ENCODE measurements around the gene WDR18.
A peak's percentile ranks its signal among the peaks of the same experiment; 100 is the strongest.
"Not testable (repeated sequence)": the region's sequence is repeated elsewhere in the genome, so short reads cannot be mapped to it uniquely, and the experiment has no call there.

Gene WDR18

GRCh38 chr19:1025080-1025479 is 40.9 kb downstream of the WDR18 start:
- not testable (repeated sequence) for H3K36me3 ChIP-seq (ENCODE audit: insufficient read depth, low read length); H3K27ac ChIP-seq (ENCODE audit: low read depth, low read length); H3K27me3 ChIP-seq (ENCODE audit: control insufficient read depth in 1 of 2, insufficient read depth in 2 of 2, low read length in 2 of 2); H3K9me3 ChIP-seq (ENCODE audit: low read length); H3K9ac ChIP-seq (ENCODE audit: low read length); H3K4me3 ChIP-seq (ENCODE audit: low read depth in 1 of 2, low read length in 2 of 2)
- peaks cover 15% of the 10 kb centered on the region for H3K4me1 ChIP-seq (ENCODE audit: insufficient read depth, low read length)

- Histone ChIP-seq H3K27me3 (ENCODE audit: control insufficient read depth in 1 of 2, insufficient read depth in 2 of 2, low read length in 2 of 2) (no peaks in the 10 kb centered on the region), H3K27ac (ENCODE audit: low read depth, low read length) (peak within 1 kb of the TSS; percentile 99), H3K9ac (ENCODE audit: low read length) (peak within 1 kb of the TSS; percentile 59), H3K4me1 (ENCODE audit: insufficient read depth, low read length) (peaks cover 14% of the 10 kb centered on the region), H3K9me3 (ENCODE audit: low read length) (no peaks in the 10 kb centered on the region), H3K4me3 (ENCODE audit: low read depth in 1 of 2, low read length in 2 of 2) (peak within 1 kb of the TSS; percentile 85 to 95), H3K36me3 (ENCODE audit: insufficient read depth, low read length) (no peaks in the 10 kb centered on the region)
Observed at GRCh38 chr19:1025960-1026782, 42.0 kb downstream of the WDR18 start, which contains the start of gene CNN2. TSS of gene CNN2 (plus strand) at chr19:1026608. CDS start at chr19:1026662, 54 bp downstream.

- Histone ChIP-seq H3K36me3 (ENCODE audit: insufficient read depth, low read length) (peaks cover 4% of the 10 kb centered on the region), H3K9me3 (ENCODE audit: low read length) (no peaks in the 10 kb centered on the region), H3K27me3 (ENCODE audit: control insufficient read depth in 1 of 2, insufficient read depth in 2 of 2, low read length in 2 of 2) (no peaks in the 10 kb centered on the region), H3K4me1 (ENCODE audit: insufficient read depth, low read length) (peaks cover 14% of the 10 kb centered on the region), H3K27ac (ENCODE audit: low read depth, low read length) (peak overlapping the region; percentile 99), H3K9ac (ENCODE audit: low read length) (peak overlapping the region; percentile 59), H3K4me3 (ENCODE audit: low read depth in 1 of 2, low read length in 2 of 2) (peak overlapping the region; percentile 85 to 95)
Observed at GRCh38 chr19:1026783-1027649, 42.9 kb downstream of the WDR18 start.

- no peaks in the 10 kb centered on the region for H3K27me3 ChIP-seq (ENCODE audit: control insufficient read depth in 1 of 2, insufficient read depth in 2 of 2, low read length in 2 of 2)
- peak overlapping the region; percentile 85 to 95 for H3K4me3 ChIP-seq (ENCODE audit: low read depth in 1 of 2, low read length in 2 of 2)
- H3K9me3 ChIP-seq (ENCODE audit: low read length) = no peaks in the 10 kb centered on the region
- H3K4me1 ChIP-seq (ENCODE audit: insufficient read depth, low read length) = peaks cover 14% of the 10 kb centered on the region
- H3K27ac ChIP-seq (ENCODE audit: low read depth, low read length) = peak overlapping the region; percentile 99
- peaks cover 11% of the 10 kb centered on the region for H3K36me3 ChIP-seq (ENCODE audit: insufficient read depth, low read length)
- H3K9ac ChIP-seq (ENCODE audit: low read length) = peak overlapping the region; percentile 59
Observed at GRCh38 chr19:1027650-1028061, 43.5 kb downstream of the WDR18 start.

GRCh38 chr19:1028062-1028926 is 44.1 kb downstream of the WDR18 start:
- H3K9ac ChIP-seq (ENCODE audit: low read length) = no peak overlapping the region
- H3K4me3 ChIP-seq (ENCODE audit: low read depth in 1 of 2, low read length in 2 of 2) = peak overlapping the region; percentile 85 to 95
- H3K27me3 ChIP-seq (ENCODE audit: control insufficient read depth in 1 of 2, insufficient read depth in 2 of 2, low read length in 2 of 2) = no peaks in the 10 kb centered on the region
- peak overlapping the region; percentile 99 for H3K27ac ChIP-seq (ENCODE audit: low read depth, low read length)
- peaks cover 17% of the 10 kb centered on the region for H3K36me3 ChIP-seq (ENCODE audit: insufficient read depth, low read length)
- H3K4me1 ChIP-seq (ENCODE audit: insufficient read depth, low read length) = peaks cover 14% of the 10 kb centered on the region
- no peaks in the 10 kb centered on the region for H3K9me3 ChIP-seq (ENCODE audit: low read length)

GRCh38 chr19:1032264-1032867 is 48.2 kb downstream of the WDR18 start:
- Histone ChIP-seq H3K4me3 (ENCODE audit: low read depth in 1 of 2, low read length in 2 of 2) (no peak overlapping the region), H3K4me1 (ENCODE audit: insufficient read depth, low read length) (peaks cover 9% of the 10 kb centered on the region), H3K27me3 (ENCODE audit: control insufficient read depth in 1 of 2, insufficient read depth in 2 of 2, low read length in 2 of 2) (no peaks in the 10 kb centered on the region), H3K27ac (ENCODE audit: low read depth, low read length) (no peak overlapping the region), H3K36me3 (ENCODE audit: insufficient read depth, low read length) (peaks cover 19% of the 10 kb centered on the region), H3K9ac (ENCODE audit: low read length) (no peak overlapping the region), H3K9me3 (ENCODE audit: low read length) (no peaks in the 10 kb centered on the region)

GRCh38 chr19:1035998-1036621 is 52.0 kb downstream of the WDR18 start:
- Histone ChIP-seq H3K9me3 (ENCODE audit: low read length) (no peaks in the 10 kb centered on the region), H3K36me3 (ENCODE audit: insufficient read depth, low read length) (peaks cover 19% of the 10 kb centered on the region), H3K9ac (ENCODE audit: low read length) (no peak overlapping the region), H3K27ac (ENCODE audit: low read depth, low read length) (no peak overlapping the region), H3K4me1 (ENCODE audit: insufficient read depth, low read length) (peaks cover 21% of the 10 kb centered on the region), H3K4me3 (ENCODE audit: low read depth in 1 of 2, low read length in 2 of 2) (no peak overlapping the region), H3K27me3 (ENCODE audit: control insufficient read depth in 1 of 2, insufficient read depth in 2 of 2, low read length in 2 of 2) (peaks cover 0 to under 1% of the 10 kb centered on the region in 2 donors)

GRCh38 chr19:1037621-1038064 is 53.5 kb downstream of the WDR18 start:
- Histone ChIP-seq H3K9ac (ENCODE audit: low read length) (no peak overlapping the region), H3K4me3 (ENCODE audit: low read depth in 1 of 2, low read length in 2 of 2) (no peak overlapping the region), H3K9me3 (ENCODE audit: low read length) (no peaks in the 10 kb centered on the region), H3K36me3 (ENCODE audit: insufficient read depth, low read length) (peaks cover 8% of the 10 kb centered on the region), H3K27me3 (ENCODE audit: control insufficient read depth in 1 of 2, insufficient read depth in 2 of 2, low read length in 2 of 2) (peaks cover 0 to 16% of the 10 kb centered on the region in 2 donors), H3K27ac (ENCODE audit: low read depth, low read length) (no peak overlapping the region), H3K4me1 (ENCODE audit: insufficient read depth, low read length) (peaks cover 25% of the 10 kb centered on the region)

GRCh38 chr19:1038978-1039645 is 55.0 kb downstream of the WDR18 start:
- Histone ChIP-seq H3K4me3 (ENCODE audit: low read depth in 1 of 2, low read length in 2 of 2) (peak overlapping the region in 1 of 2 donors; percentile 72), H3K4me1 (ENCODE audit: insufficient read depth, low read length) (peaks cover 25% of the 10 kb centered on the region), H3K9ac (ENCODE audit: low read length) (no peak overlapping the region), H3K27me3 (ENCODE audit: control insufficient read depth in 1 of 2, insufficient read depth in 2 of 2, low read length in 2 of 2) (peaks cover 0 to 19% of the 10 kb centered on the region in 2 donors), H3K36me3 (ENCODE audit: insufficient read depth, low read length) (no peaks in the 10 kb centered on the region), H3K27ac (ENCODE audit: low read depth, low read length) (no peak overlapping the region), H3K9me3 (ENCODE audit: low read length) (no peaks in the 10 kb centered on the region)
